SKM-1 (cell line): ENCODE data around the gene LUZP2.

Source experiments
- DNase-seq: peaks from one replicate; lab custom pipeline; 2025; ENCODE audit not compliant: unreplicated experiment; lab: John Stamatoyannopoulos, UW

The LUZP2 gene

DNA sequence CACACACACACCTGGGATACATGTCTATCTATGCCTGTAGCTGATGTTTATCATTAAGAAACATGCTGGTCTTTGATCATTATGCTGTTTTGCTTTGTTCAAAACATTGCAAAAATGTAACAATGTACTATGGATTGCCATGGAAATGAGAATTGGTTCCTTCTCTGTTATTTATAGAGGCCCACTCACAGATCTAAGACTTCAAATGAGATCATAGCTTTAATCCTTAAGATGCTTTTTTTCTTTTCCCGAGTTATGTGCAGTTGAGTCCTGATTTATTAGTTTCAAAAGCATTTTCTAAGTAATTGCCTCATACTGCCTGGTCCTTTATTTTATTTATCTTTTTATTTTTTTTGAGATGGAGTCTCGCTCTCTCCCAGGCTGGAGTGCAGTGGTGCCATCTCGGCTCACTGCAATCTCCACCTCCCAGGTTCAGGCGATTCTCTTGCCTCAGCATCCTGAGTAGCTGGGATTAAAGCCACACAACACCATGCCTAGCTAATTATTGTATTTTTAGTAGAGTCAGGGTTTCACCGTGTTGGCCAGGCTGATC lies 131.4 kb downstream of the LUZP2 start:
- DNase-seq: no peak

DNA sequence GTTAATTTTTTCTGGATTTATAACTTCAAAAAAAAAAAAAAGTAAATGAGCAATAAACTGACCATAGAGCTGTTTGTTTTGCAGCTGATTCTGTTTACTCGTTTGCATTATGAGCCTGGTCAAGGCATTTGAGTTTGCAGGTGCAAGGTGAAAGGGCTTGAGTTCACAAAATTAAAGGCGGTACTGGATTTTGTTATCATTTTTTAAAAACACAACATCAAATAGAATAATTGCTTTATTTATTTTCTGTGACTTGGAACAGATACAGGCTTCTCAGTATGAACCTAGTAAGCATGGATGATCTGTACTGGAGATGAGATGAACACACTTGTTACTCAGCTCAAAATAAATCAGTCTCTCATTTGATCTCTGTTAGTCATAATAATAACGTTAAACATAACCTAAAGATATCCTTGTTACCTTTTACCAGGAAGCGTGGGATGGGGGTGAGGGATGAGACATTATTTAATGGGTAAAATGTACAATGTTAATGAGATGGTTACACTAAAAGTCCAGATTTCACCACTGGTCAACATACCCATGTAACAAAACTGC lies 137.8 kb downstream of the LUZP2 start:
- no peak for DNase-seq

DNA sequence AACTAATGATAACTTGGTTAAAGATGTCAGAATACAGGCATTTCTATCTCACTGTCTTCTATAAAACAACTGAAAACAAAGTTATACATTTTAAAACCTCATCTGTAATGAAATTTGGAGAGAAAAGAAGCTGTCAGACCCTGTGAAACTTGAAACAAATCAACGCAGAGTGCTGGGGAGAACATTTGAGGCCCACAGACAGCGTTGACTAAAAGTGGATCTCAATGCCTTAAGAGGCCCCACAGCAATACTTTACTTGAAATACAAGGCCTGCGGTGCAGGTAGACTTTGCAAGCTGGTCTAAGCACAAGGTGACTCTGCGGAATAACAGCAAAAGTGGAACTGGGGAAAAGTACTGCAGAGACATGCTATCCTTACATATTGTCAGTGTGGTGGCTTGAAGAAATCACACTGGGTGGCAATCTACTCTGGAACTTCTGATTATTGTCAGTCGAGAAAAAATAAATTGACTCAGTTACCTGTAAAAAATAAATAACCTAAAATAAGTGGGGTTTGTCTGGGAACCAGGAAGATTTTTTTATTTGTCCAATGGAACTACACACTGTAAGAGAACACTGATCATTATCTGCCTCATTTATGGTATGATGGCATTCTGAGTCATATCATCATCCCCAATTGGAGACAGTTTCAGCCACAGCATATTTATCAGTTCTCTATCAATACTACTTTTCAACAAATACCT lies 138.9 kb downstream of the LUZP2 start:
- no peak for DNase-seq

DNA sequence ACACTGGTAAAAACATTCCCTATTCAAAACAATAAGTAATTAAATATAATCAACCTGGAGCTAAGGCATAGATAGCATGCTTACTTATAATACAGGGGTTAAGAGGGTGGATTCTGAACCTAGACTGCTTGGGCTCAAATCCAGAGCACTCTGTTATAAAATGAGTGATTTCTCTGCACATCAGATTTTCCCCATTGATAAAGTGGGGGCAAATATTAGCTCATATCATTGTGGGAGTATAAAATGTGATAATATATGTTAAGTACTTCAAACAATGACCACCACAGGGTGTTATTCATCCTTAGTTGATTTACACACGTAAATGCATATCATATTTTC lies 139.4 kb downstream of the LUZP2 start:
- no peak for DNase-seq

DNA sequence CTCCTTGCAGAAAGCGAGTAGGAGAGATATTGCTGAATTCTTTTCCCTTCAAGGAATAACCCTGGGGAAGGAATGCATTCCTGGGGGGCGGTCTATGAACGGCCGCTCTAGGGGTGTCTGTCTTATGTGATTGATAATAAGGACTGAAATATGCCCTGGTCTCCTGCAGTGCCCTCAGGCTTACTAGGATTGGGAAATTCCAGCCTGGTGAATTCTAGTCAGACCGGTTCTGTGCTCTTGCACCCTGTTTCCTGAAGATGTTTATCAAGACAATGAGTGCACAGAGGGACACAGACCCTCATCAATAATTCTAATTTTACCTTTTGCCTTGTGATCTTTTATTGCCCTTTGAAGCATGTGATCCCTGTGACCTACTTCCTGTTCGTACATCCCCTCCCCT lies 140.7 kb downstream of the LUZP2 start:
- DNase-seq: no peak

DNA sequence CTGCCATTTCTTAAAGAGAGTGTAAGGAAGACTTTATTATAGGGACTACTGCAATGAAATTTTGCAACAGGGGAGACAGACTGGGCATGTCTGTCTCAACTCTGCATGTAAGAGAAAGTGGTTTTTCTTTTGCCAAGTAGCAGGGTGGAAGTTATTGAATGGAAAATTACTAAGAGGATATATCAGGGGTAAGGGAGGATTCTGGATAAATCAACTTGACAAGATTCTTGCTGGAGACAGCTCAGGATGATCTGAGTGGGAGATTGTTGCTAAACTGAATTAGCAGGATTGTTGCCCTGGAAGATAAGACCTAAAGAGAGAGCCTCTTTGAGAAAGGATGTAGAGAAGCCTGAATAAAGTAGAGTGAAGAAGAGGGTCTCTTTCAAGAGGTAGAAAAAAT lies 145.8 kb downstream of the LUZP2 start:
- no peak for DNase-seq

DNA sequence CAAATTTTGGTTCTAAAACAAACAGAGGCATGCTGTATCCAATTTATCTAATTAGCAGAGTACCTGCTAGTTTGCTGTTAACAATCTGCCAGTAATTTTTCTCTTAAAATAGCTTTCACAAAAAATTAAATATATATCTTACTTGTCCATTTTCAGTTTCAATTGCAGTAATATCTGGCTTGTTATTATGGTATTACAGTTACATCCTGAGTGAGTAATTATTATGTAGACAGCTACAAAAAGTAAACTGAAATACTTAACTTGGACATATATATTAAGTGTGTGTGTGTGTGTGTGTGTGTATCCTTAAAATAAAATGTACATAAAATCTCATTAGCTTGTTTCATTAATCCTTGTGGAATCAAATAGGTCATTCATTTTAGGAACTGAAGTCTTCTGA lies 148.7 kb downstream of the LUZP2 start:
- DNase-seq: no peak

DNA sequence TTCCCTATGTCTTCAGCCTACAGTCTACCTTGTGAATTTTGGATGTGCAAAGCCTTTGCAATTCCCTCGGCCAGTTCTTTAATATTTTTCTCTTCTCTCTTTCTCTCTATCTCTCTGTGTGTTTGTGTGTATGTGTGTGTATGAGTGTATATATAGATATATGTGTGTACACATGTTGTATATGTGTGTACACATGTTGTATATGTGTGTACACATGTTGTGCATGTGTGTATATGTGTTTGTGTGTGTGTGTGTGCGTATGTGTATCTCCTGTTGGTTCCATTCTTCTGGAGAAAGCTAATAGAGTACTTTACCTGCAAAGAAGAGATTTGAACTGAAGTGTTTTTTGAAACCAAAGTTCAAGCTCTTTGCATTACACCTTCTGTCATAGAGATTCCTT lies 155.0 kb downstream of the LUZP2 start:
- no peak for DNase-seq

DNA sequence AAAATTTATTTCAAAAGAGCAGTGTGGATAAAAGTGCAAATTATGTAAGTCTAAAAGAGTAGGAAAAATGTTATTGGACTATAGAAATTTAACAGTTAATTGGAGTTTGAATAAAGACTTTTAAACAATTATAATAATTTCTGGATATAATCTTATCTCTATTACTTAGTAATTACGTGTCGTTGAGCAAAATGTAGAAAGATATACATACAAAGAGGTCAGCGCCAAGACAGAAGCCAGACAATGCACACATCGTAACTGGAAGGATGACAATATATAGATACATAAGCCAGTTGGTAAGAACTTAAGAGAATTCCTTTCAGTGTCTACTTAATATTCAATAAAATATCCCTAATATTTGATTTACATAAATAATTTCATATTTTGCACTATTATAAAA lies 157.0 kb downstream of the LUZP2 start:
- DNase-seq: no peak

DNA sequence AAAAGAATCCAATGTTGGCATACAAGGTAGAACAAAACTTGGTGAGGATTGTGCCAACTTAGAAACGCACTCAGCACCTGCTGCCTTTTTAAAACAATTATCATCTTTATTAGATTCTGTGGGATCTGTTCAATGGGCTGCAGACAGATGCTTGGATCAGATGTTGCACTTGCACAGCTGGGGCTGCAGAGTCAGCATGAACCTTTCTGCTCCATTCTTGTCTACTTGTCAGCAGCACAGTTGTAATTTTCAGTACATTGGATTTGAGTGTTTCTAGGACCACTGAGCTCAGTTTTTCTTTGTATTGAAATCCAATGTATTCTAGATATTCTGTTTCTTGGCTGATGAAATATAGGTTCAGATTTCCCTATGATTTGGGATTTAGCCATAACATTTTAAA lies 164.5 kb downstream of the LUZP2 start:
- DNase-seq: no peak

DNA sequence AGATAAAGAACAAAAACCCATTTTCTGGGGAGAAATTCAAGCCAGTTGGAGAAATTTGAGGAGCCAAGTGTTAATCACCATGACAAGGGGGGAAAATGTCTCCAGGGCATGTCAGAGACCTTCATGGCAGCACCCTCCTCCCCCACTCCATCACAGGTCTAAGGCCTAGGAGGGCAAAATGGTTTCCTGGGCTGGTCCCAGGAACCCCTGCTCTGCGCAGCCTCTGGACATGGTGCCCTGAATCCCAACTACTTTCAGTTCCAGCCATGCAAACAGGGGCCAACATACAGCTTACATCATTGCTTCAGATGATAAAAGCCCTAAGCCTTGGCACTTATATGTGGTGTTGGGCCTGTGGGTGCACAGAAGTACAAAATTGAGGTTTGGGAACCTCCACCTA lies 167.5 kb downstream of the LUZP2 start:
- DNase-seq: no peak

DNA sequence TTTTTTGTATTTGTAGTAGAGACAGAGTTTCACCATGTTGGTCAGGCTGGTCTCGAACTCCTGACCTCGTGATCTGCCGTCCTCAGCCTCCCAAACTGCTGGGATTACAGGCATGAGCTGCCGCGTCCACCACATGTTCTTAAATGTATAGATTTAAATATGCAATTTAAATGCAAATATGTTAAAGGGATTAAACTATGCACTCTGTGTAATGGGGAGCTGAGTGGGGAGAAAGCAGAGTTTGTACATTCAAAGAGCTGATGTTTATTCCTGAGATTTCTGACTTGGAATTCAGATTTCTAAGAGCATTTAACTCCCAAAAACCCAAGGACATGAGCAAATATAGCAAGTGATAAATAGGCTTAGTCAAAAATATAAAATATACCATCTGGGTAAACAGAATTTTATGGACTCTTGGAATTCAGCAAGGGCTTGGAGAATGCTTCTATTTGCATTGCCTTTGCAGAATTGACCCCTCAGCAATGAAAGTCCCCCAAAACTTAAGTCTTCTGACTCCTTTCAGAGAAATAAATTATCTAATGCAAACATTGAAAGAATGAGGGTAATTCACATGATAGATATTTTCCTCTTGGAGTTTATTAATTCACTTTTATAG lies 170.6 kb downstream of the LUZP2 start:
- DNase-seq: no peak

DNA sequence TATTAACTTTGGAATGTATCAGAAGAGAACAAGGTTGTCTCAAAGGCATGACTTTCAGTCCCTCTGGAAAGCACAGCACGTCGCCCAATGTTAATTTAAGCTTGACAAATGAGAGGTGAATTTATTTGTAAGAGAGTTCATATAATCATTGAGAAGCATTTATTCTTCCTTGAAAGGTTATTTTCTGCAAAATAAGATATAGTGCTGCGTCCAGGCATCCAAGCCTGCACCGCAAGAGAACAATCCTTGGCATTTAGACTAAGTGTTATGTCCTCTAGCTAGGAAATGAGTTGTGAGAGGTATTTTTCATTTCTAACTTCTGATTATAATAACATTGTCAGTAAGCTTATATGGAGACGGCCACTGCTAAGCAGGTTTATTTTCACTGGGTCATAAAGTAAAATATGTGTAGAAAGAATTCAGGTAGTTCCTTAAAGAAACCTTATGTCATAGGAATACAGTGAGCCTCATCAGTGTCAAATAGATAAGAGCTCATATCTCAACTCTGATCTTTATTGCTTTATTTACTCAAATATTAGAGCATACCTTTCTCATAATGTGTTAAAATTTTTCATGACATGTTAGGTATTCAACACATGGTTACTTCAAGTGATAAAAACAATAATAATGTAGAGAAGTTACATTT lies 182.0 kb downstream of the LUZP2 start:
- no peak for DNase-seq

DNA sequence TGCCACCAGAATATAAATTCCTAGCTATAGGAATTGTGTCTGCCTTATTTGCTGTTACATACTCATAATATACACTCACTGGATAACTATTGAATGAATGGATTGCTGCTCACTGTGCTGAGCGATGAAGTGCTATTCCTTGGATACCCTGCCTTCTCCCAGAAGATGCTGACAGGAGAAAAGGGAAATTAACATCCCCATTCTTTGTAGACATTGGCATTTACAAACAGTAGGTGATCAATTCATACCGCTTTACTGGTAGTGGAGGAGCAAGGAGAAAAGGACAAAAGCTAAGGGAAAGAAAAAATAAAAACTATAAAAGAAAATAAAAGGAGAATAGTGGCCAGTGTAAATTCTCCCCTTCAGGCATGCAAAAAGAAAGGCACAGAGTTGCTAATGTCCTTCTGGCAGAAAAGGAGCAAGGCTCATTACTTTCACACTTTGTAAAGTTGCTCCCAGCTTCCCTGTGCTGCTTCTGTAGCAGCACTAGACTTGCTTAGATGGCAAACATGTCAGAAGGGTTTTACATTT lies 183.0 kb downstream of the LUZP2 start:
- no peak for DNase-seq

DNA sequence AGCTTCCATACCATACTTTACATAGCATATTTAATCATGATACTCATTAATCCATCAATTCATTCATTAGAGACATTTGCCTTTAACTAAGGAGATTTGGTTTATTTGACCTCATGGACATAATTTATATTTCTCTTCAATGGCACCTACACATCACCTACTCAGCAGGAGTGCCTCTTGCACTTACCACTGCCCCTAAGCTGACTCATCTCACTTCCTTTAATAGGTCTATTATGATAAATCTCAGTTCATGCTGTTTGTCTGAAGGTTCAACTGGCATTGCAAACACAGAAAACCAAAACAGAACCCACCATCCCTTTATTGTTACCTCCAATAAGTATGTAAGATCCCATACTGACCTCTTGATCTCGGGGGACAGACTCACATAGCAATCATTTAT lies 186.7 kb downstream of the LUZP2 start:
- no peak for DNase-seq

DNA sequence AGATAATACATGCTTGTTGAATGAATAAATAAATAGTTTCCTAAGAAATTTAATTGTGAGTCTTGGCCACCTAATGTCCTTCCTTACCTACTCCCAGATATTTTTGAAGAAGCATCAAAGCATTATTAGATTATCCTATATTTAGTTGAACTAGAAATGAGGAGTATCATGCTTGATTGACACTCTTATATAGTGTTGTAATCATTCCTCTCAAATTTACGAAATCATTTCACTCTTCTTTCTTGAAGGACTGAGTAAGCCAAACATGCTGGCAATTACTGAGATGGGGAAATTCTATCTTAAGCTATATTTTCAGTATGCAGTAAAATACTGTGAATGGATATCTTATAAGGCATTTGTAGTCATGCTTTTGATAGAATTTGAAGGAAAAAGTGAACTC lies 189.0 kb downstream of the LUZP2 start:
- no peak for DNase-seq

DNA sequence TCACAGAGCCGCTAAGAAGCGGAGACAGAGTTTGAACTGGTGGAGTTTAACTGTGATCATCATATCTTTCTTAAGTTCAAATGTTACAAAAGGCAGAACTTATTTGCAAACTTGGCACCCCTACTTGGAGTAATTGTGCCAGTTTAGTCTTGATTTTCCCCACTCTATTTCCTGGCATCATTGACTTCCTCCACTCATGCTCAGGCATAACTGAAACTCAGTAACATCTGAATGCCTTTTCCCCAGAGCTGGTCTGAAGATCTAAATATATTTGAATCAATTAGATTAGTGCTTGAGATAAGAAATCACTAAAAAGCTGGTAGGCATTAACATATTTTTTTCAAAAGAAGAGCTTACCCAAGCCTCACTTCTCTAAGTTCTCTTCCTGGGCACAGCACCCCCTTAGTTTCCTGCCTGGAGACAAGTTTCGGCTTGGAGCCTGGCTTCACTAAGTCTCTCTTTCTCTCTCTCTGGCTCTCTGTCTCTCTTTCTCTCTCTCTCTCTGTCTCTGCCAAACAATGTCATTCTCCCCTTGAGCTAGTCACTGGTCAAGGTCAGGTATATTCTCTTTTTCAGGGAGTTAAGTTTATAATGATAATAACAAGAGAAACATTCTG lies 190.8 kb downstream of the LUZP2 start:
- DNase-seq: no peak

DNA sequence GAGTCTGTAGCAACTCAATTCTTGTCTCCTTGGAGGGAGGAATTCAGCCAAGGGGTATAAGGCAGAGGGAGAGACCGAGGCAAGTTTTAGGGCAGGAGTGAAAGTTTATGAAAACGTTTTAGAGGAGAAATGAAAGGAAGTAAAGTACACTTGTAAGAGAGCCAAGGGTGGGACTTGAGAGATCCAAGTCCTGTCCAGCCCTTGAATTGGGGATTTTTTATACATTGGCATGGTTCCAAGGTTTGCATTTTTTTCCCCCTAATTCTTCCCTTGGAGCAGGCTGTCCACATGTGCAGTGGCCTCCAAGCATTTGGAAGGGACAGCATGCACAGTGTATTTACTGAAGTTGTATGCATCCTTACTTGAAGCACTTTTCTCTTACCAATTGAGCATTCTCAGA lies 192.1 kb downstream of the LUZP2 start:
- DNase-seq: no peak

DNA sequence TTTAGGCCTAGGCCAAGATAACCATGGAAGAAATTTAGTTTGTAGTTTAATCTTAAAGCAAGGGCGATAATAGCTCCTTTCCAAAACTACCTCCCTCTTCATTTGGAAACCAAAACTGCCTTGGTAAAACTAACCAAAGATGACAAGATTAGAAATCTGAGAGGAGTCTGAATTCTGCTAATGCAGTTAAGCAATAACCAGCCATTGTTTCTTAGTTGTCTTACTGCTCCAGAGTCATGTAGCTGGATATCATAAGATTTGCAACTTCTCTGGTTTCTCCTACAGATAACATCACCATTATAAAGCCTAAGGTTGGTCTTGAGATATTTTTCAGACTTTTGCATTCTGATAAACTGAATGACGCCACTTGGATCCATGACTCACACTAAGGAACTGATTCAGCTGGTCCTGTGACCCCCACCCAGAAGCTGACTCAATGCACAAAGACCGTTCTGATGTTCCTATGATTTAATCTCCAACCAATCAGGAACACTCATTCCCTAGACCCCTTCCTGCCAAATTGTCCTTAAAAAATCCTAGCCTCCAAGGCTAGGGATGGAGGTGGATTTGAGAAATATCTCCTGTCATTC lies 200.8 kb downstream of the LUZP2 start:
- no peak for DNase-seq

DNA sequence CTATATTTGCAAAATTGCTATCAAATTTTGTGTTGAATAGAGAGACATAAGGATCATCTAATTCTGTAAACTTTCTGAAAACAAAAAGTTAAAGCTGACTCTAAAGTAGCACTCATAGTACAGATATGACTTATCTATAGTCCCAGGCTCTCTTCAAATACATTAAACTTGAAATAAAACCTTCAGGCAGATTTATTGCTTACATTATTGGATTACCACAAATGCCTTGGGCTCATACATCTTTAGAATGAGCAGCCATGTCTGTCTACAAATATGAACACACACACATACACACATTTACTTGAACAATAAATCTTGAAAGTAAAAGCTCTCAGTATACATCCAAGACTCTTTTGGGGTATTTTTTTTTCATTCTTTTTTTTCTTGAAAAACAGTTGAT lies 207.9 kb downstream of the LUZP2 start:
- DNase-seq: no peak

DNA sequence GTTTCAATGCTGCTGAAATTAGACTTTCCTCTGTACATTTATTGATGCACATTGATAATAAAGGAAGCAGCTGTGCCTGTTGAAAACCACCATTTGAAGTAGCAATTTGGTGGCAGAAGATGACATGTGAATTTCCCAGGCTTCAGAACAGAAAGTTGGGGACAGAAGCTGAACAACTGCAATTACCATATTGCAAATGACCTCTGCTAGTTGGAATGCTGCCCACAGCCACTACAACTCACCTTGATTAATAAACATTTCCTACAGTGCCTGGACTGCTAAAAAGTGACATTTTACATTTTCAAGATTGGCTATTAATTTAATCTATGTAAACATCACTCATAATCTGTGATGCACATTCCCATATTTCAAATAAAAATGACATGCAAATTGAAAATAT lies 208.6 kb downstream of the LUZP2 start:
- no peak for DNase-seq
